Gastrocnemius medialis (tissue), 4 donors: ENCODE results near the gene PDE4C. TPM values are rescaled to one million over a fixed set of nuclear protein-coding genes. Genes with fewer than 3 reads are reported as not detected.

Experiments
- ATAC-seq, 2 donors: fragments of 150-250 bp; one replicate each; pipeline ENCODE4 v1.9.1; 2016
- DNase-seq, 2 donors: peaks; one replicate each; pipeline ENCODE4 v3.0.0-alpha.2; 2019
- H3K27ac ChIP-seq, 4 donors: fragments of 200-600 bp; sonication (generic); 1 replicate in 1 of 4; 2 replicates in 3 of 4; pipeline ENCODE4 v1.5.1; 2016 to 2018; ENCODE audit warnings: mild to moderate bottlenecking in 2 of 4, moderate library complexity in 1 of 4
- H3K27me3 ChIP-seq, 3 donors: fragments of 200-600 bp; sonication (generic) in 2 of 3; 1 replicate in 1 of 3; 2 replicates in 2 of 3; pipeline versions ENCODE4 v1.5.1 to v1.6.0; 2016 to 2019; ENCODE audit warnings: mild to moderate bottlenecking in 1 of 3, moderate library complexity in 1 of 3
- H3K36me3 ChIP-seq, 2 donors: fragments of 200-600 bp; sonication (generic) in 1 of 2; one replicate each; pipeline ENCODE4 v1.5.1; 2017 to 2018
- H3K4me1 ChIP-seq, 2 donors: fragments of 200-600 bp; sonication (generic) in 1 of 2; one replicate each; pipeline ENCODE4 v1.5.1; 2016 to 2017; ENCODE audit warnings: mild to moderate bottlenecking in 2 of 2
- H3K4me3 ChIP-seq, 4 donors: fragments of 200-600 bp; sonication (generic) in 3 of 4; 1 replicate in 1 of 4; 2 replicates in 3 of 4; pipeline ENCODE4 v1.5.1; 2016 to 2019; ENCODE audit warnings: mild to moderate bottlenecking in 2 of 4
- H3K9me3 ChIP-seq, 3 donors: fragments of 200-600 bp; sonication (generic) in 2 of 3; 1 replicate in 1 of 3; 2 replicates in 2 of 3; pipeline ENCODE4 v1.5.1; 2016 to 2019
- POLR2A ChIP-seq, 2 donors: fragments of 450-650 bp; IDR thresholded peaks; one replicate each; pipeline ENCODE4 v1.6.1; 2017; ENCODE audit warnings: antibody characterized with exemption in 2 of 2, mild to moderate bottlenecking in 2 of 2, moderate library complexity in 2 of 2
- in situ Hi-C, 4 donors: fragments of 200-750 bp; cut with MboI; loops; one replicate each; pipeline versions ENCODE4 v1.15.0 to v1.8.0; 2017; ENCODE audit warnings: low sequenced_read_pairs in 4 of 4
- intact Hi-C: fragments of 100-400 bp; cut with DNase I; formaldehyde crosslinking; loops from one replicate; pipeline ENCODE4 v1.15.1; 2023; ENCODE audit warnings: low total_unique reads
- total RNA-seq, 4 donors: library from RNA; depleted of rRNA; stranded (reverse); fragments of >200 nt; gene quantifications; one replicate each; pipeline versions ENCODE4 v1.1.0 to v1.2.3, GENCODE V29; 2016
- TF ChIP-seq, protein P1 (sequence below), 5 experiments: fragments of 450-650 bp in 3 of 5; fragments of 200-600 bp in 2 of 5; sonication (generic) in 2 of 5; IDR thresholded peaks in 4 of 5; conservative IDR thresholded peaks in 1 of 5; 1 replicate in 4 of 5; 2 replicates in 1 of 5; pipeline ENCODE4 v1.5.1; 2016 to 2019; ENCODE audit warnings: antibody characterized with exemption in 5 of 5, mild to moderate bottlenecking in 3 of 5, moderate library complexity in 3 of 5

Gene PDE4C
- total RNA-seq, 4 donors from 2014 or later = 0.65 to 2.6 (median 0.76) TPM; not detected in 1

DNA sequence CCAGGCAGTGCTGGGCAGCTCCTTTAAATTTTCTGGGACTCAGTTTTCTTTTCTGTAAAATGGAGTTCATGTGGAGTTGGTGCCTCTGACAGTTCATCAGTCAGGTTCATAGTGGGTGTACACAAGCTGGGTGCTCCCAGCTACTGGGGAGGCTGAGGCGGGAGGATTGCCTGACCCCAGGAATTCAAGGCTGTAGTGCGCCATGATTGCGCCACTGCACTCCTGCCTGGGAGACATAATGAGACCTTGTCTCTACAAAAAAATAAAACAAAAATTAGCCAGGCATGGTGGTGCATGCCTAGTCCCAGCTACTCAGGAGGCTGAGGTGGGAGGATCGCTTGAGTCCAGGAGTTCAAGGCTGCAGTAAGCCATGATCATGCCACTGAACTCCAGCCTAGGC, 26.9 kb upstream of the PDE4C start:
- in situ Hi-C loops (loop anchor here in 2 of 4 donors (5.0 to 25.0 kb wide), 3 partner anchors 41 to 159 kb away; partner anchors contain the start of gene SSBP4 (in 2 of the 2)), intact Hi-C loops (loop anchor here (2.0 to 10.0 kb wide), 3 partner anchors 92 to 152 kb away; no protein-coding TSS in a partner anchor)
- H3K36me3 ChIP-seq = no peaks in the 10 kb centered on the region
- ATAC-seq (no peak), DNase-seq (no peak)
- H3K27ac ChIP-seq = no peak overlapping the region
- no peaks in the 10 kb centered on the region for H3K27me3 ChIP-seq
- no peaks in the 10 kb centered on the region for H3K9me3 ChIP-seq
- H3K4me3 ChIP-seq = no peak overlapping the region
- TF ChIP-seq POLR2A (IDR thresholded peaks at IDR 0.05) = no peak
- TF ChIP-seq, protein P1, sequence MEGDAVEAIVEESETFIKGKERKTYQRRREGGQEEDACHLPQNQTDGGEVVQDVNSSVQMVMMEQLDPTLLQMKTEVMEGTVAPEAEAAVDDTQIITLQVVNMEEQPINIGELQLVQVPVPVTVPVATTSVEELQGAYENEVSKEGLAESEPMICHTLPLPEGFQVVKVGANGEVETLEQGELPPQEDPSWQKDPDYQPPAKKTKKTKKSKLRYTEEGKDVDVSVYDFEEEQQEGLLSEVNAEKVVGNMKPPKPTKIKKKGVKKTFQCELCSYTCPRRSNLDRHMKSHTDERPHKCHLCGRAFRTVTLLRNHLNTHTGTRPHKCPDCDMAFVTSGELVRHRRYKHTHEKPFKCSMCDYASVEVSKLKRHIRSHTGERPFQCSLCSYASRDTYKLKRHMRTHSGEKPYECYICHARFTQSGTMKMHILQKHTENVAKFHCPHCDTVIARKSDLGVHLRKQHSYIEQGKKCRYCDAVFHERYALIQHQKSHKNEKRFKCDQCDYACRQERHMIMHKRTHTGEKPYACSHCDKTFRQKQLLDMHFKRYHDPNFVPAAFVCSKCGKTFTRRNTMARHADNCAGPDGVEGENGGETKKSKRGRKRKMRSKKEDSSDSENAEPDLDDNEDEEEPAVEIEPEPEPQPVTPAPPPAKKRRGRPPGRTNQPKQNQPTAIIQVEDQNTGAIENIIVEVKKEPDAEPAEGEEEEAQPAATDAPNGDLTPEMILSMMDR (IDR thresholded peaks at IDR 0.05 in 4 of 5, conservative IDR thresholded peaks at IDR 0.05 in 1 of 5) = no peak
- H3K4me1 ChIP-seq = no peaks in the 10 kb centered on the region

DNA sequence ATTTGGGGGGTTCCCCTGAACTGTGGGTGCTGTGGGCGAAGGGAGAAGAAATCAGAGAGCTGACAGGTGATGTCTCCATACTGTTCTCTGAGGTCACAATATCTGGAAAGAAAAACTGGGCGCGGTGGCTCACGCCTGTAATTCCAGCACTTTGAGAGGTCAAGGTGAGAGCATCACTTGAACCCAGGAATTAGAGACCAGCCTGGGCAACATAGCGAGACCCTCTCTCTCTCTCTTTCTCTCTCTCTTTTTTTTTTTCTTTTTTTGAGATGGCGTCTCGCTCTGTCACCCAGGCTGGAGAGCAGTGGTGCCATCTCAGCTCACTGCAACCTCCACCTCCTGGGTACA, 26.1 kb upstream of the PDE4C start:
- ATAC-seq = no peak
- intact Hi-C loops = loop anchor here (1.0 to 10.0 kb wide), 5 partner anchors 44 to 152 kb away; no protein-coding TSS in a partner anchor
- no peaks in the 10 kb centered on the region for H3K36me3 ChIP-seq
- no peak overlapping the region for H3K4me3 ChIP-seq
- TF ChIP-seq, protein P1 (IDR thresholded peaks at IDR 0.05 in 4 of 5, conservative IDR thresholded peaks at IDR 0.05 in 1 of 5) = no peak
- no peak for TF ChIP-seq POLR2A (IDR thresholded peaks at IDR 0.05)
- no peaks in the 10 kb centered on the region for H3K27me3 ChIP-seq
- H3K9me3 ChIP-seq = no peaks in the 10 kb centered on the region
- in situ Hi-C loops = loop anchor here in 2 of 4 donors (5.0 to 25.0 kb wide), 3 partner anchors 40 to 160 kb away; partner anchors contain the start of gene SSBP4 (in 2 of the 2)
- DNase-seq = no peak
- no peak overlapping the region for H3K27ac ChIP-seq
- no peaks in the 10 kb centered on the region for H3K4me1 ChIP-seq

DNA sequence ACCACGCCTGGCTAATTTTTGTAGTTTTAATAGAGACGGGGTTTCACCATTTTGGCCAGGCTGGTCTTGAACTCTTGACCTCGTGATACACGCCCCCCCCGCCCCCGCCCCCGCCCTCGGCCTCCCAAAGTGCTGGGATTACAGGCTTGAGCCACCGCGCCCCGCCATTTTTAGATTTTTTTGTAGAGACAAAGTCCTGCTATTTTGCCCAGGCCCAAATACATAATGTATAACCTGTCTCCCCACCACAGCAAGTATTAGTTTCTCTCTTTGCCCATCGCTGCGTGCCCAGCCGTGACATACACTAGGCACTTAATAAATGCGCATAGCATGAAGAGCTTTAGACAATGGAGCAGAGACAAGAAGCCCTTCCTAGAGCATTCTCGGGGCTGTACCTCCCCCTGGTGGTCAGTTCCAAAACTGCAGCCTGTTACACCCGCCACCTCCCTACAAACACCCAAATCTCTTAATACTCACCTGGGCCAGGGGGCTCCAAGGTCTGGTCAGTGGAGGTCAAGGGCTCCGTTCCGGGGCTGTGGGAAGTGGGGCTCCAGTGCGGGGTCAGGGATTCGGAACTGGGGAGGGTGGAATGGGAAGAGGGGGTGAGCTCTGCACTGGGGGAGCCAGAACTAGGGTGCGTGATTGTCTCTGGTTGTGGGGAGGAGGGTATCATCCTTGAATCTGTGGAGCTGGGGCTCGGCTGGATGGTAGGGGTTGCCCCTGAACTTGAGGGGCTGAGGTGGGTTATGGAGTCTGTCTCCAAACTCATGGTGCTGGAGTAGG, 25.5 kb upstream of the PDE4C start:
- no peak for TF ChIP-seq POLR2A (IDR thresholded peaks at IDR 0.05)
- TF ChIP-seq, protein P1 (IDR thresholded peaks at IDR 0.05 in 4 of 5, conservative IDR thresholded peaks at IDR 0.05 in 1 of 5) = peak; percentile 94 to 98 (median 97)
- H3K27me3 ChIP-seq = no peaks in the 10 kb centered on the region
- ATAC-seq (peak; percentile 84 to 87), DNase-seq (peak; percentile 15 to 66)
- intact Hi-C loops (loop anchor here (1.0 to 10.0 kb wide), 5 partner anchors 43 to 153 kb away; no protein-coding TSS in a partner anchor), in situ Hi-C loops (loop anchor here in 2 of 4 donors (5.0 to 25.0 kb wide), 3 partner anchors 39 to 161 kb away; partner anchors contain the start of gene SSBP4 (in 2 of the 2))
- H3K9me3 ChIP-seq = no peaks in the 10 kb centered on the region
- no peaks in the 10 kb centered on the region for H3K4me1 ChIP-seq
- no peaks in the 10 kb centered on the region for H3K36me3 ChIP-seq
- no peak overlapping the region for H3K4me3 ChIP-seq
- no peak overlapping the region for H3K27ac ChIP-seq

DNA sequence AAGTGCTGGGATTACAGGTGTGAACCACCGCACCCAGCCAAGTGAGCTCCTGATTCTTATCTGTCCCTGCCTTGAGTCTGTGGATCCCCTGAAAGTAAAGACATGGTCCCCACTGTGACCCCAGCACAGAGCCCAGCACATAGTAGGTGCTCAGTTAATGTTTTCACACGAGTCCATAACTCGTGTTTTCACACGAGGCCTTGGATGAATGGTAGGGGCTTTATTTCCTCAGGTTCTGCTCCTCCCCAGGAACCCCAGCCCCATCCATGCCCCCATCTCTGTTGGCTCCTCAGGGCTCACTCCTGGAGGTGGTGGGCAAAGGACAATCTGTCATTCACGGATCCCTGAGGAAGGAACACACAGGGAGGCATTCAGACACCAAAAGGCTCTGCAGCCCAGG, 23.6 kb upstream of the PDE4C start:
- no peak for DNase-seq
- Histone ChIP-seq H3K27me3 (no peaks in the 10 kb centered on the region), H3K27ac (no peak overlapping the region), H3K4me3 (no peak overlapping the region), H3K36me3 (no peaks in the 10 kb centered on the region), H3K9me3 (no peaks in the 10 kb centered on the region), H3K4me1 (no peaks in the 10 kb centered on the region)
- no peak for ATAC-seq
- TF ChIP-seq, protein P1 (IDR thresholded peaks at IDR 0.05 in 4 of 5, conservative IDR thresholded peaks at IDR 0.05 in 1 of 5) = no peak
- no peak for TF ChIP-seq POLR2A (IDR thresholded peaks at IDR 0.05)
- in situ Hi-C loops (loop anchor here in 3 of 4 donors (5.0 to 25.0 kb wide), 4 partner anchors 38 to 162 kb away; partner anchors contain the start of gene SSBP4 (in 2 of the 3)), intact Hi-C loops (loop anchor here (10.0 kb wide), 1 partner anchor 155 kb away; no protein-coding TSS in a partner anchor)
